ENCODE measurements around the gene LAMTOR2. TPM values are rescaled to one million over a fixed set of nuclear protein-coding genes. Genes with fewer than 3 reads are reported as not detected.

Gene LAMTOR2
- total and polyA plus RNA-seq, 2 of the 8 experiments (the other 6 are each of a cell fraction or from before 2014, with no cell fraction given): 54.7 to 122 TPM

GRCh38 chr1:156014829-156015228 lies 39.8 kb upstream of the LAMTOR2 start:
- no peak for FAIRE-seq
- Histone ChIP-seq H3K23me2 (ENCODE audit: low read depth, low read length) (0 out of 2 replicates have a peak, but pooled peaks cover under 1% of the 10 kb centered on the region), H3K14ac (ENCODE audit: insufficient read length) (no peak overlapping the region), H4K91ac (replicated peaks; ENCODE audit: insufficient read length, low read length) (no peak overlapping the region), H3K4me2 (ENCODE audit: insufficient read depth in 1 of 2, low read depth in 2 of 2, low read length in 2 of 2) (no peak overlapping the region), H3K27me3 (replicated peaks in 1 of 4; ENCODE audit: control insufficient read depth in 3 of 4, extremely low read depth in 1 of 4, insufficient read depth in 3 of 4, low read length in 3 of 4) (no peaks in the 10 kb centered on the region), H3K27ac (ENCODE audit: low read depth, low read length) (no peak overlapping the region), H3K9me3 (ENCODE audit: insufficient read depth in 2 of 2, low read depth in 1 of 2, low read length in 1 of 2) (no peaks in the 10 kb centered on the region), H3K4ac (replicated peaks; ENCODE audit: insufficient read length, low read depth, low read length) (no peak overlapping the region), H3K36me3 (ENCODE audit: control insufficient read depth in 2 of 4, insufficient read depth in 4 of 4, low read length in 3 of 4) (peaks cover 19 to 69% (median 50%) of the 10 kb centered on the region in 4 experiments), H4K8ac (ENCODE audit: extremely low read depth, insufficient read depth, low read length) (no peak overlapping the region), H4K20me1 (replicated peaks in 1 of 2; ENCODE audit: control insufficient read depth in 1 of 2, insufficient read depth in 2 of 2, low read length in 2 of 2) (peaks cover 0 to under 1% of the 10 kb centered on the region in 2 experiments), H2BK15ac (ENCODE audit: low read length) (no peak overlapping the region), H2BK120ac (replicated peaks; ENCODE audit: low read depth, low read length) (no peak overlapping the region), H4K5ac (ENCODE audit: insufficient read length, low read depth, low read length) (no peak overlapping the region), H2BK5ac (ENCODE audit: low read depth, low read length) (no peak overlapping the region), H3K9ac (replicated peaks in 1 of 4; ENCODE audit: extremely low read depth in 1 of 4, low read depth in 3 of 4, low read length in 3 of 4) (no peak overlapping the region), H2AFZ (ENCODE audit: low read length) (no peak overlapping the region), H3K4me1 (replicated peaks in 1 of 4; ENCODE audit: control insufficient read depth in 3 of 4, insufficient read depth in 4 of 4, low read length in 3 of 4) (peaks cover 0 to 1% (median under 1%) of the 10 kb centered on the region in 4 experiments; a peak in 2 of 7 replicates), H2BK20ac (ENCODE audit: low read length) (no peak overlapping the region), H3K79me1 (ENCODE audit: low read depth, low read length) (0 out of 2 replicates have a peak, but pooled peaks cover under 1% of the 10 kb centered on the region), H3K56ac (replicated peaks; ENCODE audit: insufficient read length, low read depth, low read length) (no peak overlapping the region), H3K4me3 (ENCODE audit: extremely low read depth in 1 of 4, insufficient read depth in 2 of 4, low read depth in 3 of 4, low read length in 4 of 4) (no peak overlapping the region), H2BK12ac (ENCODE audit: low read depth, low read length) (no peak overlapping the region), H3K23ac (ENCODE audit: insufficient read length) (no peak overlapping the region), H3K18ac (ENCODE audit: extremely low read depth, low read length) (no peak overlapping the region), H2AK5ac (ENCODE audit: low read depth, low read length) (no peak overlapping the region), H3K79me2 (ENCODE audit: control insufficient read depth in 1 of 2, insufficient read depth in 2 of 2, low read length in 2 of 2) (peaks cover under 1 to 8% of the 10 kb centered on the region in 2 experiments; a peak in 3 of 4 replicates)
- no peak for DNase-seq (ENCODE audit: low read depth in 1 of 2, low spot score in 2 of 2)
- ChIA-PET CTCF (ENCODE audit: partially characterized antibody) (interaction anchor here (0.8 to 8.9 kb wide), 16 partner anchors 10 to 126 kb away, joined by 3 to 77 read pairs (median 5); partner anchors contain the start of genes KHDC4 and RAB25), POLR2A (ENCODE audit: partially characterized antibody) (interaction anchor here (0.7 to 2.2 kb wide), 9 partner anchors 8 to 38 kb away, joined by 3 to 6 read pairs (median 3); no protein-coding TSS in a partner anchor)
- whole genome bisulfite sequencing, 2 experiments (ENCODE audit: extremely low coverage in 1 of 2, insufficient coverage in 1 of 2, insufficient read length in 1 of 2, insufficient replicate concordance in 2 of 2, low coverage in 1 of 2, low lambda C conversion rate in 2 of 2, missing lambda C conversion rate in 1 of 2): 98% methylated on average over 7 of the region's 7 CpGs; no CpG with 5 or more reads in 1 of the 2 experiments
- TF ChIP-seq, protein P1, sequence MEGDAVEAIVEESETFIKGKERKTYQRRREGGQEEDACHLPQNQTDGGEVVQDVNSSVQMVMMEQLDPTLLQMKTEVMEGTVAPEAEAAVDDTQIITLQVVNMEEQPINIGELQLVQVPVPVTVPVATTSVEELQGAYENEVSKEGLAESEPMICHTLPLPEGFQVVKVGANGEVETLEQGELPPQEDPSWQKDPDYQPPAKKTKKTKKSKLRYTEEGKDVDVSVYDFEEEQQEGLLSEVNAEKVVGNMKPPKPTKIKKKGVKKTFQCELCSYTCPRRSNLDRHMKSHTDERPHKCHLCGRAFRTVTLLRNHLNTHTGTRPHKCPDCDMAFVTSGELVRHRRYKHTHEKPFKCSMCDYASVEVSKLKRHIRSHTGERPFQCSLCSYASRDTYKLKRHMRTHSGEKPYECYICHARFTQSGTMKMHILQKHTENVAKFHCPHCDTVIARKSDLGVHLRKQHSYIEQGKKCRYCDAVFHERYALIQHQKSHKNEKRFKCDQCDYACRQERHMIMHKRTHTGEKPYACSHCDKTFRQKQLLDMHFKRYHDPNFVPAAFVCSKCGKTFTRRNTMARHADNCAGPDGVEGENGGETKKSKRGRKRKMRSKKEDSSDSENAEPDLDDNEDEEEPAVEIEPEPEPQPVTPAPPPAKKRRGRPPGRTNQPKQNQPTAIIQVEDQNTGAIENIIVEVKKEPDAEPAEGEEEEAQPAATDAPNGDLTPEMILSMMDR (IDR thresholded peaks at IDR 0.05; ENCODE audit: control extremely low read depth in 1 of 3, insufficient read depth in 1 of 3, low read depth in 1 of 3, low read length in 3 of 3): peak; percentile 18 to 45 (median 27)
- TF ChIP-seq RAD21 (IDR thresholded peaks at IDR 0.05 in 1 of 2, conservative IDR thresholded peaks at IDR 0.05 in 1 of 2; ENCODE audit: low read depth in 2 of 2, low read length in 2 of 2) (peak; percentile 20 to 43), SP4 (IDR thresholded peaks at IDR 0.05; ENCODE audit: low read length) (no peak)
